Spleen (tissue), 3 donors: ENCODE measurements around the gene GINS2.

ENCODE experiments used
- POLR2A ChIP-seq, 3 donors: fragments of 450-650 bp; IDR thresholded peaks; one replicate each; pipeline ENCODE4 v1.5.1; 2017; ENCODE audit warnings: antibody characterized with exemption in 3 of 3, mild to moderate bottlenecking in 1 of 3
- POLR2AphosphoS5 ChIP-seq, 3 donors: sonication (generic); formaldehyde crosslinking; IDR thresholded peaks; one replicate each; pipeline ENCODE4 v1.5.1; 2017; ENCODE audit warnings: antibody characterized with exemption in 3 of 3

DNA sequence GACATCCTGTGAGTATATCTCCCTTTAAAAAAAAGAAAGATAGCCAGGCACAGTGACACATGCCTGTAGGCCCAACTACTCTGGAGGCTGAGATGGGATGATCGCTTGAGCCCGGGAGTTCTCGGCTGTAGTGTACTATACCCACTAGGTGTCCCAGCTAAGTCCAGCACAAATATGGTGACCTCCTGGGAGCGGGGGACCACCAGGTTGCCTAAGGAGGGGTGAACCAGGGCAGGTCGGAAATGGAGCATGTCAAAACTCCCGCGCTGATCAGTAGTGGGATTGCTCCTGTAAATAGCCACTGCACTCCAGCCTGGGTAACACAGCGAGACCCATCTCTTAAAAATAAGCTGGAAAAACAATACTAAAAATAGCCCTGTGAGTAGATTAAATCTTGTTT lies 29.4 kb downstream of the GINS2 start:
- TF ChIP-seq POLR2AphosphoS5 (IDR thresholded peaks at IDR 0.05) (no peak), POLR2A (IDR thresholded peaks at IDR 0.05) (no peak)
